Fibroblast of skin of back (primary cell): Measurements from ENCODE around the gene MRGPRF.
"Not testable (repeated sequence)": the region's sequence is repeated elsewhere in the genome, so short reads cannot be mapped to it uniquely, and the experiment has no call there.

Source experiments
- DNase-seq: peaks from one replicate; pipeline ENCODE4 v3.0.0-alpha.2; 2013

The MRGPRF gene

DNA sequence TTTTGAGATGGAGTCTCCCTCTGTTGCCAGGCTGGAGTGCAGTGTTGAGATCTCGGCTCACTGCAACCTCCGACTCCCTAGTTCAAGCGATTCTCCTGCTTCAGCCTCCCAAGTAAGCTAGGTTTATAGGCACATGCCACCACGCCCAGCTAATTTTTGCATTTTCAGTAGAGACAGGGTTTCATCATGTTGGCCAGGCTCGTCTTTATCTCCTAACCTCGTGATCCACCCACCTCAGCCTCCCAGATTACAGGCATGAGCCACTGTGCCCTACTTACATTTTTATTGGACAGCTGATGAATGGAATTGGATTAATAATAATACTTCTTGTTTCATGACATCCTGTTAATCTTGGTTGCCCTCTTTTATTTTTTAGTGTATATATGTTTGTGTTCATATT lies 29.2 kb downstream of the MRGPRF start:
- no peak for DNase-seq

DNA sequence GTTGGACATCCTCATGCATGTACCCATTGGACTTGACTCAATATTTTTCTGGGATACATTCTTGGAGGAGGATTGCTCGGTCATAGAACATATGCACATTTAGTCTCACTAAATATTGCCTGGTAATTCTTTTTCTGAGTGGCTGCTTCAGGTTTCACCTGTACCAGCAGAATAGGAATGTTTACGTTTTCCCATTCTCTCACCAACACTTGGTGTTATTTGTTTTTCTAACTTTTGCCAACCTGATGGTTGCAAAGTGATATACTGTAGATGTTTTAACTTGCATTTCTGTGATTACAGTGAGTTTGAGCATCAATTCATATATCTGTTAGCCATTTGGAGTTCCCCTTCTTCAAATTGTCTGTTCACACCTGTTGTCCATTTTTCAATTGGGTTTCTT lies 30.9 kb downstream of the MRGPRF start:
- DNase-seq, result no peak

GRCh38 chr11:68980776-68981065 lies 32.3 kb downstream of the MRGPRF start, which contains the start of gene MRGPRD:
TSS of gene MRGPRD (minus strand) at chr11:68980986. CDS start at chr11:68980986, 0 bp downstream.
- DNase-seq, result no peak

- DNase-seq, result no peak
Measured at GRCh38 chr11:68979931-68980775, 32.9 kb downstream of the MRGPRF start.

GRCh38 chr11:68978931-68979594 lies 34.0 kb downstream of the MRGPRF start:
- no peak for DNase-seq

- DNase-seq, result no peak
Measured at GRCh38 chr11:68978626-68978930, 34.5 kb downstream of the MRGPRF start.

DNA sequence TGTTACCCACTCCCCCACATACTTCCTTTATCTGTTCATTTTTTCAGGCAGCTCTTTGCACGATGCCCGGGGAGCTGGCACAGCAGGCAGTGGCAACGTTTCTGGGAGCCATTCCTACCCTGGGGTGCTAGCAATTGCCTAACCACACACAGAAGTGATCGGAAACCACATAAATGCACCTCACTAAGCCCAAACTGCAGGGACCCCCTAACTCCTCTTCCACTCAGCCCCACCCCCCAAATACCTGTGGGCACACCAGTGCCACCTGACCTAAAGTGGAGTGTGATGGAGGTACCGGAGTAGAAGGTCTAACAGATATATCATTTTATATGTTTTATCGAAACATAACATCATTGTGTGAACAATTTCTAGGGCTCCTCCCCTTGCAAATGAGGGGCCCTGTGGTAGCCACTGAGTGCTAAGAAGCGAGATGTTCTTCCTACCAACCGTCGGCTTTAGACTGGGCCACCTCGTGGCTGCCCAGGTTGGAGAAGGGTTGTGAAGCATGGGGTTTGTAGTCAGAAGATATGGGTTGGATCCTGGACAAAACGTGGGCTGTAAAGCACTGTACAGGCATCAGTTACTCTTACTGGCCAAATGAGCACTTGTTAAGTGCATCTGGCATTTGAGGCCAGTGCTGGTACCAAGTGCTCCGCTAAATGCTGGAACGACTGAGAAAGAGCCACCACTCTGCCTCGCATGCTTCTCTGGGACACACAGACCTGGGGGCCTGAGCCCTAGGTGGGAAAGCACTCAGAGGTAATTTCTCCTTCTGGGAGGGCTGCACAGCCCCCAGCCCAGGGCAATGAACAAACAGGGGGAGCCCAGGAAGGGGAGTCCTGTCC lies 35.0 kb downstream of the MRGPRF start:
- no peak for DNase-seq

DNA sequence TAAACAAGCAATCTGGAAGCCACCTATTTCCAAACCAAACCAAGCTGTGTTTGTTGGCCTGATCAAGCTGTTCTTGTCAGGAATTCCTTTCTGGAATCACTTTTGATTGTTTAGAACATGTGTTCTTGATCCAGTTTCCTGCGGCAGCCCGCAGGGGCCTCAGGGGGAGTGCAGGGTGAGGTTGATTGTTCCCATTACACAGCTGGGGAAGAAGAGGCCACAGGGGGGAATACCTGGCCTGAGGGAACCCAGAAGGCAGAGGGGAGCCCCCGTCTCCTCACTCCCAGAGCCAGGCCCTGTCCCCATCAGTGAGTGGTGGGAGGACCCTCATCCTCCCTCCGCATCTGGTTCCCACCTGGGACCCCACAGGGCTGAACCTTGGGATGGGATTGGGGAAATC lies 36.5 kb downstream of the MRGPRF start:
- DNase-seq, result no peak

- DNase-seq, result no peak
Measured at GRCh38 chr11:68976095-68976494, 37.0 kb downstream of the MRGPRF start.

DNA sequence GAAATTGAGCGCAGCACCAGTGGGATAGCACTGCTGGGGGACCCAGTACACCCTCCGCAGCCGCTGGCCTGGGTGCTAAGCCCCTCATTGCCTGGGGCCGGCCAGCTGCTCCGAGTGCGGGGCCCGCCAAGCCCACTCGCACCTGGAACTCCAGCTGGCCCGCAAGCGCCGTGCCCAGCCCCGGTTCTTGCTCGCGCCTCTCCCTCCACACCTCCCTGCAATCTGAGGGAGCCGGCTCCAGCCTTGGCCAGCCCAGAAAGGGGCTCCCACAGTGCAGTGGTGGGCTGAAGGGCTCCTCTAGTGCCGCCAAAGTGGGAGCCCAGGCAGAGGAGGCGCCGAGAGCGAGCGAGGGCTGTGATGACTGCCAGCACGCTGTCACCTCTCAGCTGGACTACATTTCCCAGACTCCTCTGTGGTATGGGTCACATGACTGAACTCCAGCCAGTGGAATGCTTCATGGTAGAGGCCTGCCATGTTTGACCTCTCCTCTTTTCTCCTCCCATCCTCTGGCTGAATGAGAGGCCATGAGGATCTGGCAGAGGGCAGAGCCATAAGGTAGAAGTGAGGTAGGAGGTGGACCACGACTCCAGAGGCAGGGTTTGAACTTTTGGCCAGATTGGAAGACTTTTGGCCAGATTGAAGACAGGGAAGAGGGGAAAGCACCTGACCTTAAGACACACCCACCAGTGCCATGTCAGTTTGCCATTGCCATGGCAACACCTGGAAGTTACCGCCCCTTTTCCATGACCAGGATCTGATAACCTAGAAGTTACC lies 38.4 kb downstream of the MRGPRF start:
- DNase-seq, result peak; percentile 37

DNA sequence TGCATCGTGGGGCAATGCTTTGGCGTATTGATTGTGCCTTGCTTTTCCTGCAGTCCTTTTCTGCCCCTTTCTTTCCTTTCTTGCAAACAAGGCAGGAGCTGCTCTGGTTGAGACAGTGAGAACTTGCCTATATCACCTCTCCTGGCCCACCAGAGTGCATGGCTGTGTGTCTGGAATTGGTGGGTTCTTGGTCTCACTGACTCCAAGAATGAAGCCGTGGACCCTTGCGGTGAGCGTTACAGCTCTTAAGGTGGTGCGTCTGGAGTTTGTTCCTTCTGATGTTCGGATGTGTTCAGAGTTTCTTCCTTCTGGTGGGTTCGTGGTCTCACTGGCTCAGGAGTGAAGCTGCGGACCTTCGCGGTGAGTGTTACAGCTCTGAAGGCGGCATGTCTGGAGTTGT lies 39.3 kb downstream of the MRGPRF start:
- not testable (repeated sequence) for DNase-seq

DNA sequence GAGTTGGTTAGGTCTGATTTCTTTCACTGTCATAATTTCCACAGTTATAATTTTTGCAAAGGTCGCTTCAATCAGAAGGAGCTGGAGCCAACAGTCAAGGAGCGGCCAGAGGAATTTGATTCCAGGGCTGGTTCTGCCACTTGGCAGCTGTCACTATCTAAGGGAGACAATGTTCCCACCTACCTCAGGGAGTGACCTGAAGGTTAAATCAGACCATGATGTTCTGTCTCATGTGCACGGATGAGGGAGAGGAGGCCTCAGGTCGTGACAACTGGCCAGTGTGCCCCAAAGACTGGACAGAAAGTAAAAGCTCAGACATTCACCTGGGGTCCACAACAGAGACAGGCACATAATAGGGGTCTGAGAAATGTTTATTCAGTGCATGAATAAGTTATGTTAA lies 39.8 kb downstream of the MRGPRF start:
- DNase-seq, result no peak

DNA sequence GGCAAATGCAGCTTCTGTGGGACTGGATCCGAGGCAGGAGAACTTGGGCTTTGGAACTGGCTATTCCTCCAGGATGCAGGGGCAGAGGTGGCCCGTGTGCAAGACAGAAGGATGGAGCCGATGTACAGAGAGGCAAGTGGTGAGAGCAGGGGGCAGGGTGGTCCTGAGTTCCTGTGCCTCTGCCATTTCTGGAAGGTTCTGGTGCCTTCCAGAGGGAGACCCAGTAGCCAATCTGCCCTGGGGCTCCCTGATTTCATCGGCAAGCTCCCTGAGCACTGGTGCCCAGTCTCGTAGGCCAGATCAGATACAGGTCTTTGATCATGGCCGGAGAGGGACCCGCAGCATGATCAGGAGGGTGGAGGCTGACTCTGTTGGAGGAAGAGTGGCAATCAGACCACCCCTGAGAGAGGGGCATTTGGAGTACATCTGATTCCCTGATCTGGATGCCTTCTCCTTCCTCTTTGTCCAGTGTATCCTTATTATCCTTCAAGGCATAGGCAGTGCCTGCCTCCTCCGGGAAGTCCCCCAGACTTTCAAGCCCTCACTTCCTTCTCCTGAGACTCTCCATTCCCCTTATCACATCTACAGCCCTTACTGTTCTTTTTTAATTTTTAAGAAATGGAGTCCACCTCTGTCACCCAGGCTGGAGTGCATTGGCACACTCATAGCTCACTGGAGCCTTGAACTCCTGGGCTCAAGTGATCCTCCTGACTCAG lies 42.0 kb downstream of the MRGPRF start:
- no peak for DNase-seq

GRCh38 chr11:68969386-68969785 lies 43.7 kb downstream of the MRGPRF start:
- no peak for DNase-seq

- peak; percentile 52 for DNase-seq
Measured at GRCh38 chr11:68968306-68969250, 44.5 kb downstream of the MRGPRF start.

DNA sequence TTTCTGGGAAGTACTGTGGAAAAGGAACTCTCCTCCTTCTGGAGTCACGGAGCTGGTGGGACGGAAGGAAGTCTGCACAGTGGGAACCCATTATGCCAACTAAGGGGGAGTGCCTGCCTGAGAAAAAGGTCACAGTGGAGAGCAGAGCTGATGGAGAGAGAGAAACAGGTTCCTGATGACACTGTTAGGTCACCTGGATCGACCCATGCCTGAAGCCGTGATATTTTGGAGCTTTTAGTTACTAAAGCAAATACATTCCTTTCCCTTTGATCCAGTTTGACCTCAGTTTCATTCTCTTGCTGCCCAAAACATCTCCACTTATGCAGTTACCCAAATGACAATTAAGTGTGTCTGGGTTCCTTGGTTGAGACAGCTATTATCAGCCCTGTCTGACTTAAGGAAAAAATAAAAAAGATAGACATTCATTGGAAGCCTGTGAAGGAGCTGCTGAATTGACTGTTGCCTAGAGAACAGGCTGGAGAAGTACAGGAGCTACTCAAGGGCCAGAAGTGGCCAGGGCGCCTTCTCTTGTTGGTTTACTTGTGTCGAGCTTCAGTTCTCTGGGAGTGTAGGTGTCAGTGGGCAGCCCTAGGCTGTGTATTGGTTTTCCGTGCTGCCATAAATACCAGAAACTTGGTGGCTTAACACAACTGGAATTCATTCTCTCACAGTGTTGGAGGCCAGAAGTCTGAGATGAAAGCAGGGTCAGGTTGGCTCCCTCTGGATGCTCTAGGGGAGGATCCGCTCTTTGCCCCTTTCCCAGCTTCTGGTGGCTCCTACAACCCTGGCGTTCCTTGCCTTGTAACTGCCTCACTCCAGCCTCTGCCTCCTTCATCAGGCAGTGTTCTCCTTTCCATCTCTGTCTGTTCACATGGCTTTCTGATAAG lies 45.9 kb downstream of the MRGPRF start:
- no peak for DNase-seq

DNA sequence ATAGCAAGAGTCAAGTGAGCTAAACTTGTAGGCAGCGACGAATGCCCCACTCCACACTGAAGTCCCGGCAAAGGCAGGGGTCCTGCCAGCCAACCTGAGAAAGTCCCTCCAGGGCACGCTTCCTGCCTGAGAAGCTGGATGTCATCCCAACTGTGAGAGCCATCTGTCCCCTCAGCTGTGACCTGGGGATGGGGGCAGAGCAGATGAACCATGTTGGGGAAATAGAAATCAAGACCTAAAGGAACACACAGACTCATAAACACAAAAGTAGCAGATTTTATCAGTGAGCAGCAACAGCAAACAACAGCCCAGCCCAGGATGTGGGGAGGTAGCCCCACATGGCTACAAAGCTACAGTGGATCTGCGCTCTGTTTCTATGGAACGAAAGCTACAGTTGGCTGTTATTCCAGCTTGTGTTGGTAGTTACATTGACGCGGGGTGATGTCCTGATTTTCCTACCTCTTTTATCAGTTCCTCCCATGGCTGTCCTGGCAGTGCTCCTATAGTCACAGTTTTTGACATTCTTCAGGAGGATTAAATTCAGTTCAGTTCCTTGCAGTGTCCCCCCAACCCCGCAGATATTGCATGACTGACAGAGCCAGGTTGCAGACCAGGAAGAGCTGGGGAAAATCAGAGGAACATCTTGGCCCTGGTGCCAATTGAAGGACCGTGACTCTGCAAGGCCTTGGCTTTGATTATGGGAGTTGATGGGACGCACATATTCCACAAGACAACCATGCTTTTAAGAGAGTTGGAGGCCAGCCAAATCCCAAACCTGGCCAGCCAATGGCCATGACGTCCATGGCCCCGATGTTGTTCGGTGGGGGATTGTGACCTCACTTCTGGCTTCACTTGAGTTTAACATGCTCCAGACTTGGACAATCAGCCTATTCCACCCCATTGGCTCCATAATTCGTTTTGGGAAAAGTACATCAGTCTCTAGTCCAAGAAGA lies 46.9 kb downstream of the MRGPRF start:
- no peak for DNase-seq

GRCh38 chr11:68963779-68964178 lies 49.3 kb downstream of the MRGPRF start:
- peak; percentile 17 for DNase-seq
